H1 (cell line): ENCODE data around the gene ETS1. TPM values are rescaled to one million over a fixed set of nuclear protein-coding genes. Genes with fewer than 3 reads are reported as not detected.

ENCODE experiments used
- TBP ChIP-seq: IDR thresholded peaks from 2 replicates; pipeline ENCODE4 v1.6.1; 2011; ENCODE audit warnings: low read depth, low read length, improper control_type of control experiment
- polyA plus RNA-seq, 7 experiments: library from polyadenylated mRNA; depleted of rRNA in 3 of 7; stranded (reverse) in 5 of 7; unstranded in 2 of 7; fragments of >200 nt in 5 of 7; fragments of 200-250 nt in 2 of 7; gene quantifications; 1 replicate in 5 of 7; 2 replicates in 1 of 7; 4 replicates in 1 of 7; pipeline versions ENCODE4 v1.2.1 to v1.2.3, GENCODE V29; 2011 to 2013; ENCODE audit warnings: missing spikeins in 2 of 7, mixed read lengths in 2 of 7
- total RNA-seq: library from RNA; stranded (reverse); fragmentation: NEBNext Ultra II Directional; extraction: Animal tissue kit (Norgen Biotek cat#: 25700); gene quantifications from 2 replicates; pipeline ENCODE4 v1.2.1, GENCODE V29; 2021

ETS1 gene
- total and polyA plus RNA-seq, 2 of the 8 experiments (the other 6 are each of a cell fraction or from before 2014, with no cell fraction given), result 10.0 to 35.3 TPM

DNA sequence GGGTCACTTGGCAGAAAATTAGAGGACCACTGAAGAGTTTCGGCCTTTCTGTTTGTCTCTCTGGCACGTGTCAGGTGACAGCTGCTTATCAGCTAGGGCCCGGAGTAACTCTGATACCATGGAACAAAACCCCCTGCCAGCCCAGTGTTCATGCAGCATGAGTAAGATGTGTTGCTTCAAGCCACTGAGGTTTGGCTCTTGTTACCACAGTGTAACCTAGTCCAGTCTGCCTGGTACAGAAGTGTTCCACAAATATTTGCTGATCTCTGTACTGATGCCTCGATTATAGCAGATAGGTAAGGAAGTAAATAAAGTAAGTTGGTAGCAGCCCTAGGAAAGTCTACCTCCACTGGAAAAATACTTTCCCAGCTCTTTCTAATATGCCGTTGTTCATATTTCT lies 20.5 kb upstream of the ETS1 start (continued):
- no peak for TF ChIP-seq TBP
